Cardiac muscle cell (in vitro differentiated cells and primary cell): ENCODE results near the gene LIMS4. TPM values are rescaled to one million over a fixed set of nuclear protein-coding genes. Genes with fewer than 3 reads are reported as not detected.
"Not testable (repeated sequence)": the region's sequence is repeated elsewhere in the genome, so short reads cannot be mapped to it uniquely, and the experiment has no call there.

Experiments used
- DNase-seq, 2 donors: peaks; one replicate each; pipeline versions ENCODE4 v3.0.0 to v3.0.0-alpha.2; 2010 to 2017; ENCODE audit warnings: low read depth in 1 of 2, low spot score in 1 of 2
- H3K27ac ChIP-seq: fragments of 200-600 bp; sonication (generic); 2 replicates; pipeline ENCODE4 v1.5.1; 2016
- H3K27me3 ChIP-seq: fragments of 200-600 bp; sonication (generic); 2 replicates; pipeline ENCODE4 v1.6.0; 2016; ENCODE audit warnings: control low read depth
- H3K36me3 ChIP-seq: fragments of 200-600 bp; sonication (generic); 2 replicates; pipeline ENCODE4 v1.5.1; 2016; ENCODE audit warnings: control low read depth
- H3K4me1 ChIP-seq: fragments of 200-600 bp; sonication (generic); 2 replicates; pipeline ENCODE4 v1.8.1; 2017; ENCODE audit warnings: low read depth, mild to moderate bottlenecking, mixed run types
- H3K4me3 ChIP-seq: fragments of 200-600 bp; sonication (generic); 2 replicates; pipeline ENCODE4 v1.5.1; 2016; ENCODE audit warnings: mild to moderate bottlenecking
- H3K9me3 ChIP-seq: fragments of 200-600 bp; sonication (generic); 2 replicates; pipeline ENCODE4 v1.5.1; 2017; ENCODE audit warnings: low read depth, mild to moderate bottlenecking, control low read depth
- polyA plus RNA-seq: library from polyadenylated mRNA; unstranded; fragments of >200 nt; fragmentation: Nextera tagmentation; extraction: Ambion mirVana; gene quantifications from 2 replicates; pipeline ENCODE4 v1.2.1, GENCODE V29; 2016
- total RNA-seq: library from RNA; depleted of rRNA; stranded (reverse); fragments of >200 nt; gene quantifications from 2 replicates; pipeline ENCODE4 v1.2.3, GENCODE V29; 2016

The LIMS4 gene, protein sequence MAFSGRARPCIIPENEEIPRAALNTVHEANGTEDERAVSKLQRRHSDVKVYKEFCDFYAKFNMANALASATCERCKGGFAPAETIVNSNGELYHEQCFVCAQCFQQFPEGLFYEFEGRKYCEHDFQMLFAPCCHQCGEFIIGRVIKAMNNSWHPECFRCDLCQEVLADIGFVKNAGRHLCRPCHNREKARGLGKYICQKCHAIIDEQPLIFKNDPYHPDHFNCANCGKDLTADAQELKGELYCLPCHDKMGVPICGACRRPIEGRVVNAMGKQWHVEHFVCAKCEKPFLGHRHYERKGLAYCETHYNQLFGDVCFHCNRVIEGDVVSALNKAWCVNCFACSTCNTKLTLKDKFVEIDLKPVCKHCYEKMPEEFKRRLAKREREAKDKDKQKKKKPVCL
- total RNA-seq, result 2.1 and 2.3 TPM in 2 replicates
- 0.31 and 3.1 TPM in 2 replicates for polyA plus RNA-seq

DNA sequence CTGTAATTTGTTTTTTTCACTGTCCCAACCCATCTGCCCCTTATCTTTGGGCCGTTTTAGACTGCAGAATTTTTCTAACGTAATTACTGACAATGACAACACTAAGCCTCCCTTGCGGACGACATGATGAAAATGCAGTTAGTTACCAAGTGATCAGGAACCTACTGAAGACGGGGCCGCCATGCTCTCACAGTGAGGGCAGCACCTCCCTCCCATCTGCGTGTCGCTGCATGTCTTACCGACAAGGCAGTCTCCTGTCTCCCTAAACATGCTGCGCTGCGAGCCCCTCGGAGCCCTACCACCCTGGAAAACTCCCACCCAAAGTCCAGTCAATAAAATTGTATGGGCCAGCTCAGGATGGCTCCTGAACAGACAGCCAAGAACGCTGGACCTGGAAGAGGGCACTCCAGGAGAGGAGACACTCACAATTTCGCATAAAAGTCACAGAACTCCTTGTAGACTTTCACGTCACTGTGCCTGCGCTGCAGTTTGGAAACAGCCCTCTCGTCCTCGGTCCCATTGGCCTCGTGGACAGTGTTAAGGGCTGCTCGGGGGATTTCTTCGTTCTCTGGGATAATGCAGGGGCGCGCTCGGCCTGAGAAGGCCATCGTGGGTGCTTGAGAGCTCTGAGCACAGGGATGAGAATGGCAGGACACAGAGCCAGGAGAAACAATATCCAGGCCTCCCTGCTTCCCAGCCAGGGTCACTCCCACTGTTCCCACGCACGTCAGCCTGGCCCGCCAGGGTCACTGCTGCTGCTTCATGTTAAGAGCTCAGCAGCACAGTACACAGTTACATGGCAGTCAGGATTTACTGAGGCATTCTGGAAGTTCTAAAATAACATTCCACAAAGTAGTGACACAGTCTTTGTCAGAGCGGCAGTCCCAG is at the start of gene LIMS4:
Gene LIMS4, minus strand, starts transcription at position 646 of the 888 bp plus-strand sequence. Its CDS starts 38 bp downstream, at position 608.
- not testable (repeated sequence) for H3K27ac ChIP-seq, H3K4me1 ChIP-seq, H3K9me3 ChIP-seq, H3K4me3 ChIP-seq, H3K27me3 ChIP-seq, H3K36me3 ChIP-seq, DNase-seq

DNA sequence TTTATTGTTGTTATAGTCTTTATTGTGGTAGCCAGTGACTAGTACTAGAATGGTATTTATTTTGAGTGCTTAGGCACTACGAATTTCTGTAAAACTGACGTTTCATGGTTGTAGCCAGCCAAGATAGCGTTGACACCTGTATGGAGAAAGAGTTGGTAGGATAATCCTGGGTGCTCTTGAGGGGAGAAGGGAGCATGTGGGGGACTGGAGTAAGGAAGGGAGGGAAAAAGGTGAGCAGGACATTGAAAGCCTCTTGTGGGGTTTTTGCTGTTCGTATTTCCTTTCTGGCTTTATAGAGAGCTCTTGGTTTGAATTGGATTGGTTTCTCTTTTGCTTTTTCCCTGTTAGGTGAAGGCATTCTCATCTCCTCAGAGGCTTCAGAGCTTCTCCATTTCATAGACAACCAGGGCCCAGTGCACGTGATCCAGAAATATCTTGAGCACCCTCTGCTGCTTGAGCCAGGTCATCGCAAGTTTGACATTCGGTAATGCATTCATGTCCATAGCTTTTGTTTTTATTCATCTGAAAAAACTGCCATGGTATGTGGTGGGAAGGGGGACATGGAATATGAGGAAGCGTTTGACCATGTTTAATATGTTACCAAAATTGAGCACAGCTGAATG is 27.2 kb upstream of the LIMS4 start:
- not testable (repeated sequence) for H3K4me1 ChIP-seq, H3K4me3 ChIP-seq, DNase-seq, H3K36me3 ChIP-seq, H3K9me3 ChIP-seq, H3K27me3 ChIP-seq, H3K27ac ChIP-seq

DNA sequence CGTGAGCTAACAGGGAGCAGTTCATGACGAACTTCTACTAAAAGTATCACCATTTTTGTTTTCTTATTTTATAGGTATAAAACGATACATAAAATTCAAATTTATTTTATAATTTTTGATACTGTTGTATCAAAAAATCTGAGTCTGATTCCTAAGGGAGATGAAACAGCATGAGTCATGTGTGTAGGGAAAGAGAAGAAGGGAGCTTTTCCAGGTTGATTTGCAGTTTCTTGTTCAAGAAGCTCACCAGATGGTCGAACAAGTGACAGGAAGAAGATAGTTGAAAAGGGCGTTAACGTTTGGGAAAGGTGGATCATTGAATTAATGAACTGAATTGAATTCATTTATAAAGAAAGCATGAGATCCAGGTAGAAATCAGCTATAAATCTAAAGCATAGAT is 23.4 kb upstream of the LIMS4 start:
- H3K4me1 ChIP-seq, H3K4me3 ChIP-seq, H3K27ac ChIP-seq, H3K36me3 ChIP-seq, DNase-seq, H3K9me3 ChIP-seq, H3K27me3 ChIP-seq: not testable (repeated sequence)

DNA sequence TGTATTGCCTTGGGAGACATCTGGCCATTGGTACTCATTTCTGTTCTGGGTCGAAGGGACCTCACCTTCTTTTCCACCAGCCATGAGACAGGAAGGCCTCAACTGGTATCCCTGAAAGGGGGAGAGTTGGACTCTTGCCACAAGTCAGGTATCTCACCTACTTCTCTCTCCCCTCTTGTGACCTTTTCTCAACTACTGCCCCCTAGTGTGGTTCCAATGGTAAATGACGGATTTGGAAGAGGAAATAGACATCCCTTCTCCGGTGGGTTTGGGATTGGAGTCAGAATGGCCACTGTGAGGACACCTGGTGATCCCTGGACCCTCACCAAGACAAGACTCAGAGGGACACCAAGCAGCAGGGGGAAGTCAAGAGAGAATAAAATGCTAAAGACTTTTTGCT is 21.9 kb upstream of the LIMS4 start:
- DNase-seq, H3K27ac ChIP-seq, H3K36me3 ChIP-seq, H3K4me1 ChIP-seq, H3K27me3 ChIP-seq, H3K4me3 ChIP-seq, H3K9me3 ChIP-seq: not testable (repeated sequence)

DNA sequence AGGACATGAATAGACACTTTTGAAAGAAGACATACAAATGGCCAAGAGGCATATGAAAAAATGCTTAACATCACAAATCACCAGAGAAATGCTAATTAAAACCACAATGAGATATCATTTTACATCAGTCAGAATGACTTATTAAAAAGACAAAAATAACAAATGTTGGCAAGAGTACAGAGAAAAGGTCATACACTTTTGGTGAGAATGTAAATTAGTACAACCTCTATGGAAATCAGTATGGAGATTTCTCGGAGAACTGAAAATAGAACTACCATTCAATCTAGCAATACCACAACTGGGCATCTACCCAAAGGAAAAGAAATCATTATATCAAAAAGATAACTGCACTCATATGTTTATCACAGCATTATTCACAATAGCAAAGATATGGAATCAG is 16.4 kb upstream of the LIMS4 start:
- not testable (repeated sequence) for H3K9me3 ChIP-seq, H3K27ac ChIP-seq, H3K36me3 ChIP-seq, H3K4me3 ChIP-seq, DNase-seq, H3K4me1 ChIP-seq, H3K27me3 ChIP-seq

DNA sequence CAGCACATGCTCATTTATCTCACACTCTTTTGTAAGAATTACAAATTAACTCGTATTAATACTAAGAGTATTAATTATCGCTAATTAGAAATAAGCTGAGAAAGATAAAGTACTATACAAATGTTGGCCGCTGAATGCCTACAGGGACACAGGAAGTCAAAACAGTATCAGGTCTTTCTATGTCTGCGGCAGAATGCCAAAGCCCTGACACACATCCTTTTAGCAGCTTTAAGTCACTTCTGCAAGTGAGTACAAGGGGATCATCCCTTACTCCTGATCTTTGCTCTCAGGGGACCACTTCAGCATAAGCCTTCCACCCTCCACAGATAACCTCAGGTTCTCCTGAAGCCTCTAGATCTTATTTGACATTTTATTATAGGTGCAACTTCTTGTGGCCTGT is 10.1 kb upstream of the LIMS4 start:
- not testable (repeated sequence) for H3K4me1 ChIP-seq, H3K36me3 ChIP-seq, DNase-seq, H3K27me3 ChIP-seq, H3K27ac ChIP-seq, H3K9me3 ChIP-seq, H3K4me3 ChIP-seq

DNA sequence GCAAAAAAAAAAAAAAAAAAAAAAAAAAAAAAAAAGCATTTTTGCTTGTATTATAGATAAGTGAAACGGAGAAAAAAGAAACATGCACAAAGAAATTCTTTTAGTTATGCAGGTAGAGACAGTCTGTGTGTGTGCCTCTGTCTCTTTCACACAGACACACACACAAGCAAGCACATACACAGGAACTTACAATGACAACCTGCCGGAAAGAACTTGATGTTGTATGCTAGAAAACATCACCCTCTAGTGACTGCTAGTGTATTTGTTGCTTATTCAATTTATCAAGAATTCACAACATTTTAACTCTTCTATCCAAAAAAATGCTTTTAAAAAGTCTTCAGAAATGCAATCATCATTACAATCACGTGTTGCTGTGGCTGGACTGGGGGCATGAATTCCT is 8.6 kb upstream of the LIMS4 start:
- not testable (repeated sequence) for H3K36me3 ChIP-seq, H3K27me3 ChIP-seq, DNase-seq, H3K4me1 ChIP-seq, H3K4me3 ChIP-seq, H3K27ac ChIP-seq, H3K9me3 ChIP-seq

DNA sequence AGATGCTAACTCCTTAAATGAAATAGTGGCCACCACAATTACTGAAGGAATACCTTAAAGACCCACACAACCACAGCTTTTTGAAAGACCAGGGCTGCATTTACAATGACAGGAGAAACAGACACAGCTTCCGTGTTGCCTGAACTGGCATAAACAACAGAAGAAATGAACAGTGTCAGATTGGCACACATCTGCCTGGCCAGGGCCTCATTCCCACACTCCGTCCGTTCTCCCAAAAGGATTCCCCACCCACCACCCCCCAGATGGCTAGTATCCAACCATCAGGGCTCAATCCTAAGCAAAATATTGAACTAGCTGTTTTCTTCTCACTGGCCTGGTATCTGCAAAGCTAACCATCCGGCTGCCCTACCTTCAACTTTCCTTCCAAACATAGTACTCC is 7.5 kb upstream of the LIMS4 start:
- DNase-seq, H3K4me3 ChIP-seq, H3K27me3 ChIP-seq, H3K4me1 ChIP-seq, H3K27ac ChIP-seq, H3K9me3 ChIP-seq, H3K36me3 ChIP-seq: not testable (repeated sequence)

DNA sequence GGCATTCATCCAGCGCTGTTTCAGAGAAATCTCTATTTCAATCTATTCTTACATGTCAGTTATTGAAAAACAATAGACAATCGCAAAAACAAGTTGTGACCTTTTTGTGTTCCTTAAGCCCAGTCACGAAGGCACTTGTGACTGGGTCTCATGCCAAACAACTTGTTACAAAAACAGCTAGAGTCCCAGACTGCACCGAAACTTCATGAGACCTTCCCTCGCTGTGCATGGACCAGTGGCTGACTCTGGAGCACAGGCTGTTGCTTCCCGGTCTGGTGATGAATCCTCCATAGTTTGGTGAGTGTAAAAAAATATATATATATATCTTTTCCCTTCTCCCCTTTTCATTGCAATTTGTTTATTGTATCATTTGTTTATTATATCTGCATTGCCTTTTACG is 4.8 kb upstream of the LIMS4 start:
- H3K4me1 ChIP-seq, H3K27ac ChIP-seq, H3K27me3 ChIP-seq, H3K9me3 ChIP-seq, H3K4me3 ChIP-seq, H3K36me3 ChIP-seq, DNase-seq: not testable (repeated sequence)

DNA sequence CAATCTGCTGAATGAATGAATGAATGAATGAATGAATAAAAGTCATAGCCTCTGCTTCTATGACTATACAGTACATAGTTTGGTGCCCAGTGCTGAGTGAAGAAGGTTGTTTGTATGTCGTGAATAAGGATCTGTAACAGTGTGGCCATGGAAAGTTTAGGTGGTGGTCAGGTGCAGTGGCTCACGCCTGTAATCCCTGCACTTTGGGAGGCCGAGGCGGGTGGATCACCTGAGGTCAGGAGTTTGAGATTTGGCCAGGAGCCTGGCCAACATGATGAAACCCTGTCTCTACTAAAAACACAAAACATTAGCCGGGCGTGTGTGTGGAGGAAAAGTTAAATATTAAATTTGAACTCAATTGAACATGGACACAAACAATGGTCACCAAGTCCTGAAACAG is 4.3 kb upstream of the LIMS4 start:
- H3K27ac ChIP-seq, H3K36me3 ChIP-seq, DNase-seq, H3K9me3 ChIP-seq, H3K4me3 ChIP-seq, H3K27me3 ChIP-seq, H3K4me1 ChIP-seq: not testable (repeated sequence)

DNA sequence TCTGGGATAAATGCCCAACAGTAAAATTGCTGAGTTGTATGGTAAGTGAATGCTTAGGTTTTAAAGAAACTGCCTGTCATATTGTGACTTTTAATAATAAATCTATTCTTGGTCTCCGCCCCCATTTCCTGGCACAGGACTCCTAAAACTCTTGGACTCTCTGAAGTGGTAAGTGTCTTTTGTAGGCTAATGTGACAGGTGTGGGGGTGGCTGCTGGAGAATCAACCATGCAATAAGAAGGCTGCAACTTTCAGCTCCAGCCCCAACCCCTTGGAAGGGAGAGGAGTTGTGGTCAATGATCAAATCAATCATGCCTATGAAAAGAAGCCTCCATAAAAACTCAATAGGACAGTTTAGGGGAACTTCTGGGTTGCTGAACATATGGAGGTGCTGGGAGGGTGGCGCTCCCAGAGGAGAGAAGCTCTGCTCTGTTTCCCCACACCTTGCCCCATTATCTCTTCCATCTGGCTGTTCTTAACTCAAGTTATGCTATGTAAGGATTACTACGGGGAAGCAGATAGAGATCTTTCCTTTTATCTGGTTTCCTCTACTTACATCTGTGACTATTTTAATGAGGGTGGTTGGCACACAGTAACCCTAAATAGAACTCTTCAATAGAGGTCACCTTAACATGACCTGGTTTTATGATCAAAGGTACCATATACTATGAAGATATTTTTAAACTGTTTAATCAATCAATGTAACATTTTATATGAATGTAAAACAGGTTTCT is 3.2 kb upstream of the LIMS4 start:
- not testable (repeated sequence) for DNase-seq, H3K27me3 ChIP-seq, H3K36me3 ChIP-seq, H3K9me3 ChIP-seq, H3K4me1 ChIP-seq, H3K4me3 ChIP-seq, H3K27ac ChIP-seq

DNA sequence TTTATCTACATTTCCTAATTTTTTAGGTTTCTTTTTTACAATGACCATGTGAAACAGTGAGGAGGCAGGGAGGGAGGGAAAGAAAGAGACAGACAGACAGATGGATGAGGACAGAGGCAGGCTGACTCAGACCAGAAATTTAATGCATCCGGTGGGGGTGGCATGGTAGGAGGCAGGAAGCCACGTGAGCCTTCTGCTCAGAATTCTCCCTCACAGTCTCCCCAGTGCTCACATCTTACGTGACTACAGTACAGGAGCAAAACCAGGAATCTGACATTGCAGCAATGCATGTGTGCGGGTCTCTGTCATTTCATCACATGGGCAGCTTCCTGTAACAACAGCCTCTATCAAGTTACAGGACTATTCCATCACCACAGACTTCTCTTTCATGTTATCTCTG is 2.3 kb upstream of the LIMS4 start:
- H3K9me3 ChIP-seq, H3K4me3 ChIP-seq, H3K36me3 ChIP-seq, H3K27me3 ChIP-seq, DNase-seq, H3K27ac ChIP-seq, H3K4me1 ChIP-seq: not testable (repeated sequence)

DNA sequence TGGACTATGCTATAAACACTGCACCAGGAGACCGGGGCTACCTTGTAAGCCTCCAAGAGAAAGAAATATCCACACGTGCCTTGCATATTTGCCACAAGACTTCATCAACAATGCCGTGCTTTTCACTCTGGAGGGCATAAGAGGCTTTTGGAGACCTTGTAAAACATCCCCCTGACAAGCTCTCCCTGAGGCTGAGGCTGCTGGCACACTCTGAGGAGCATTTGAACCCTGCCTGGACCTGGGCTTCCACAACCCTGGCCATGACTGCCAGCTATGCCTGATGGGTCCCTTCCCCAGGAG is 393 bp upstream of the LIMS4 start:
- not testable (repeated sequence) for H3K27me3 ChIP-seq

More for the DNA sequence above, 393 bp upstream of the LIMS4 start:
- H3K9me3 ChIP-seq, H3K27ac ChIP-seq, DNase-seq, H3K4me3 ChIP-seq, H3K4me1 ChIP-seq, H3K36me3 ChIP-seq: not testable (repeated sequence)
